ENCODE data around the gene CFAP251. TPM values are rescaled to one million over a fixed set of nuclear protein-coding genes. Genes with fewer than 3 reads are reported as not detected.

The CFAP251 gene
- total RNA-seq, 1 donor from 2014 or later: 9.3 TPM

DNA sequence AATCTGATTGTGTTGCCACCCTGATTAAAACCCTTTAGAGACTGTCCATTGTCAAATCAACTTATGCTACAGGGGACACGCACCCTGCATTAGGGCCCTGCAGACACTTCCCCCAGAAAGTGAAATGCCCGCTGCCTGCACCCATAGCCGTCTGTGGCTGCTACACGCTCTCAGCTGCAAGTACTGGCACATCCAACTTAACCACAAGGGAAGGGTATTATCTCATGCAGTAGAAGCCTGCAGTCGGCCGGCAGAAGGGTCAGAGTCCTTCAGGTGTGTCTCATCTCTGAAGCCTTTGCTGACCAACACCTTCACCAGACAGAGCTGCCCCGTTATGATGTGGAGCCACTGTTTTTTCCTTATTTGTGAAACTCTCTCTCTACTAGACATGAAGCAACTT lies 20.8 kb downstream of the CFAP251 start:
- Mint-ChIP-seq H3K27me3 (peaks cover 4% of the 10 kb centered on the region), H3K36me3 (ENCODE audit: insufficient read depth) (peaks cover 21% of the 10 kb centered on the region), H3K27ac (no peak overlapping the region), H3K4me1 (ENCODE audit: low read depth) (no peaks in the 10 kb centered on the region), H3K9me3 (ENCODE audit: low read depth) (no peaks in the 10 kb centered on the region), H3K4me3 (ENCODE audit: low read depth) (no peak overlapping the region)
- TF ChIP-seq, protein P1, sequence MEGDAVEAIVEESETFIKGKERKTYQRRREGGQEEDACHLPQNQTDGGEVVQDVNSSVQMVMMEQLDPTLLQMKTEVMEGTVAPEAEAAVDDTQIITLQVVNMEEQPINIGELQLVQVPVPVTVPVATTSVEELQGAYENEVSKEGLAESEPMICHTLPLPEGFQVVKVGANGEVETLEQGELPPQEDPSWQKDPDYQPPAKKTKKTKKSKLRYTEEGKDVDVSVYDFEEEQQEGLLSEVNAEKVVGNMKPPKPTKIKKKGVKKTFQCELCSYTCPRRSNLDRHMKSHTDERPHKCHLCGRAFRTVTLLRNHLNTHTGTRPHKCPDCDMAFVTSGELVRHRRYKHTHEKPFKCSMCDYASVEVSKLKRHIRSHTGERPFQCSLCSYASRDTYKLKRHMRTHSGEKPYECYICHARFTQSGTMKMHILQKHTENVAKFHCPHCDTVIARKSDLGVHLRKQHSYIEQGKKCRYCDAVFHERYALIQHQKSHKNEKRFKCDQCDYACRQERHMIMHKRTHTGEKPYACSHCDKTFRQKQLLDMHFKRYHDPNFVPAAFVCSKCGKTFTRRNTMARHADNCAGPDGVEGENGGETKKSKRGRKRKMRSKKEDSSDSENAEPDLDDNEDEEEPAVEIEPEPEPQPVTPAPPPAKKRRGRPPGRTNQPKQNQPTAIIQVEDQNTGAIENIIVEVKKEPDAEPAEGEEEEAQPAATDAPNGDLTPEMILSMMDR (IDR thresholded peaks at IDR 0.05; ENCODE audit: unreplicated experiment): no peak
- DNase-seq (ENCODE audit: low spot score, unreplicated experiment): no peak

DNA sequence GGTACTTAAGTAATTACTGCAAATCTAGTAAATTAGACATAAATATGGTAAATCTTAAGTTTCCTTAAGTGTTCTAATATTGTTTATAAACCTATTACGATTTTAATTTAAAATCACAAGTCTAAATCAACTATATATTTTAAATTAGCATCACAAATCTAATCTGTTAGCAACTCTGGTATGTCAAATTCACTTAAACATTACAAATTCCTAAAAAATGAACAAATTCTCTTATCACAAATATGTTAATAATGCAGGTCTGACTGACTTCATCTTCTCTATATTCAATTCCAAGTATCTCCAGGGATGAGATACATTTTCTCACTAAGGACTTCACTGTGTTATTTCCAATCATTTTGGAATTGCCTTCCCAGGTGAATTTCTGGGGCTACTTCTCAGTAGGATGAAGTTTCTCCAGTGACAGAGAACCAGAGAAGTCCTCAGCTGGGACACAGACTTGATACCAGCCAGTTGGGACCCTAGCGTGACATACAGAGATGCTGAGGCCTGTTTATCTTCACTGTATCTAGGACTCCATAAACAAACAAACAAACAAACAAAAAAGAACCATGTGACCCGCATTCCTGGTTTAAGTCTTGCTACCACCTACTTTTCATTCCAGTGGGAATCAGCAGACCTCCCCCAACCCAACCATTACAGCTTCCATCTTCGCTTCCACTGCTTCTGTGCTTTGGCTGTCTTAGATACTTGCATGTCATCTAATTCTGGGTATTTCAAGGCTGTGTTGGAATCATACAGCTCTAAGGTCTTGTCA lies 21.8 kb downstream of the CFAP251 start:
- no peak for DNase-seq (ENCODE audit: low spot score, unreplicated experiment)
- Mint-ChIP-seq H3K36me3 (ENCODE audit: insufficient read depth) (peaks cover 21% of the 10 kb centered on the region), H3K27ac (no peak overlapping the region), H3K4me1 (ENCODE audit: low read depth) (no peaks in the 10 kb centered on the region), H3K9me3 (ENCODE audit: low read depth) (no peaks in the 10 kb centered on the region), H3K4me3 (ENCODE audit: low read depth) (no peak overlapping the region), H3K27me3 (peaks cover 4% of the 10 kb centered on the region)
- TF ChIP-seq, protein P1 (IDR thresholded peaks at IDR 0.05; ENCODE audit: unreplicated experiment): no peak

DNA sequence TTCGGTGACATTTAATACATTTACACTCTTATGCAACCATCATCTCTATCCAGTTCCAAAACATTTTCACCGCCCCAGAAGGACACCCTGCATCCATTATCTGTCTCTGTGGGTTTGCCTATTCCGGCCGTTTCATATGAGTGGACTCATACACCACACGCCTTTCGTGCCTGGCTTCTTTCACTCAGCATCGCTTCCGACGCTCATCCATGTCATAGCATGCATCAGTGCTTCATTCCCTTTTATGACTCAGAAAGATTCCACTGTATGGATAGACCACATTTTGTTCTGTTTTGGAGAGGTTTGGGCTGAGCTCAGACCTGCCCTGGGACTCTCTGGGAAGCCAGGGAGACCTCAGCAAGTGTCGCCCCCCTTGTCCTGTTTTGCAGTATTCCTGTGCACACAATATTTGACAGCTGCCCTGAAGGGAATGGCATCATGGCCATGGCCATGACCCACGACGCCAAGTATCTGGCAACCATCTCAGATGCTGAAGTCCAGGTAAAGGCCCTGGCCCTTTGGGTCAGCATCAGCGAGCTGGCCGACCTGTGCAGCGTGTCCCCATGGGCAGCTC lies 23.8 kb downstream of the CFAP251 start:
- TF ChIP-seq, protein P1 (IDR thresholded peaks at IDR 0.05; ENCODE audit: unreplicated experiment): no peak
- Mint-ChIP-seq H3K27me3 (peaks cover 8% of the 10 kb centered on the region), H3K36me3 (ENCODE audit: insufficient read depth) (peaks cover 20% of the 10 kb centered on the region), H3K4me1 (ENCODE audit: low read depth) (no peaks in the 10 kb centered on the region), H3K27ac (no peak overlapping the region), H3K4me3 (ENCODE audit: low read depth) (no peak overlapping the region), H3K9me3 (ENCODE audit: low read depth) (peaks cover 8% of the 10 kb centered on the region)
- DNase-seq (ENCODE audit: low spot score, unreplicated experiment): no peak

DNA sequence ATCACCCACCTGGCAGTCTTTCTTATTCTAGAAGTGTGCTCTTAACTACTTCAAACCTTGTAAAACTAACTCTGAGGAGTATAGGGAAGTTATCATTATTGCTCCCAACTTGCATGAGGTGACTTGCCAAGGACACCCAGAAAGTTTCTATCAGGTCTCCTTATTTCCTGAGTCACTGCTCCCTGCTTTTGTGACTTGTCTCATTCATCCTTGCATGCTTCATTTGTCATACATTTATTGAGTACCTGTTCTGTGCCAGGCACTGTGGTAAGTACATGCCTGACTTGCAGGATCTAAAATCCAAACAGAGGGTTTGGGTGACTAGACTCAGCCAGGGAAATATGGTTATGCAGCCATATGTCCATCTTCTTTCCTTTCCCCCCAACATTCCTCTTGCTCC lies 25.5 kb downstream of the CFAP251 start:
- peaks cover 8% of the 10 kb centered on the region for H3K9me3 Mint-ChIP-seq (ENCODE audit: low read depth)

DNA sequence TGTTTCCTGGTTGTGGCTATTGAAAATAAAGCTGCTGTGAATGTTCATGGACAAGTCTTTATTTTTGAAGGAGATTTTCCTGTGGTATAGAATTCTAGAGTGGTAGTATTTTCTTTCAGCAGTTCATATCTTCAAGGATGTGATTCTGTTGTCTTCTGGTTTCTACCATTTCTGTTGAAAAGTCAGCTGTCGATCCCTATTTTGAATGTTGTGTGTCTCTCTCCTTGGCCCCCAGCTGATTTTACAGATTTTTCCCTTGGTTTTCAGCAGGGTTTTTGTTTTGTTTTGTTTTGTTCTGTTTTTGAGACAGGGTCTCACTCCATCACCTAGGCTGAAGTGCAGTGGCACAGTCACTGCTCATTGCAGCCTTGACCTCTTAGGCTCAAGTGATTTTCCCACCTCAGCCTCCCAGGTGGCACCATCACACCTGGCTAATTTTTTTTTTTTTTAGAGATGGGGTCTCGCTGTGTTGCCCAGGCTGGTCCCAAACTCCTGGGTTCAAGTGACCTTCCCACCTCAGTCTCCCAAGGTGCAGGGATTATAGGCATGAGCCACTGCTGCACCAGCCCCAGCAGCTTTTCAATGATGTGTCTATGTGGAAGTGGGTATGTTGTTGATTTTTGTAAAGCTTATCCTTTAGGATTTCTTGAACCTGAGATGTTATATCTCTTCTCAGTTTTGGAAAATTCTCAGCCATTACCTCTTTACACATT lies 28.1 kb downstream of the CFAP251 start:
- Mint-ChIP-seq H3K27ac (no peak overlapping the region), H3K36me3 (ENCODE audit: insufficient read depth) (peaks cover 16% of the 10 kb centered on the region), H3K27me3 (peaks cover 24% of the 10 kb centered on the region), H3K4me3 (ENCODE audit: low read depth) (no peak overlapping the region), H3K9me3 (ENCODE audit: low read depth) (peaks cover 8% of the 10 kb centered on the region), H3K4me1 (ENCODE audit: low read depth) (no peaks in the 10 kb centered on the region)
- TF ChIP-seq, protein P1 (IDR thresholded peaks at IDR 0.05; ENCODE audit: unreplicated experiment): no peak
- no peak for DNase-seq (ENCODE audit: low spot score, unreplicated experiment)

More for the DNA sequence above, 25.5 kb downstream of the CFAP251 start:
- H3K27ac Mint-ChIP-seq: no peak overlapping the region
- peaks cover 17% of the 10 kb centered on the region for H3K27me3 Mint-ChIP-seq
- no peak overlapping the region for H3K4me3 Mint-ChIP-seq (ENCODE audit: low read depth)
- DNase-seq (ENCODE audit: low spot score, unreplicated experiment): no peak
- H3K36me3 Mint-ChIP-seq (ENCODE audit: insufficient read depth): peaks cover 16% of the 10 kb centered on the region
- TF ChIP-seq, protein P1 (IDR thresholded peaks at IDR 0.05; ENCODE audit: unreplicated experiment): no peak
- no peaks in the 10 kb centered on the region for H3K4me1 Mint-ChIP-seq (ENCODE audit: low read depth)
